HepG2 (cell line): ENCODE data around the gene WNT1. TPM values are rescaled to one million over a fixed set of nuclear protein-coding genes. Genes with fewer than 3 reads are reported as not detected.
A peak's percentile ranks its signal among the peaks of the same experiment; 100 is the strongest.

Experiments used
- CREB1 ChIP-seq, 2 experiments: fragments of 450-650 bp in 1 of 2; IDR thresholded peaks; 2 replicates each; pipeline ENCODE4 v1.6.1; 2016 to 2017; ENCODE audit warnings: control low read depth in 1 of 2, mild to moderate bottlenecking in 1 of 2, missing compliant biosample characterization in 1 of 2, missing genetic modification characterization in 1 of 2
- EZH2 ChIP-seq: conservative IDR thresholded peaks from 2 replicates; pipeline ENCODE4 v1.6.1; 2012; ENCODE audit warnings: mild to moderate bottlenecking, low read depth, low read length, moderate library complexity
- FOXA1 ChIP-seq, 2 experiments: fragments of 450-650 bp in 1 of 2; sonication (generic) in 1 of 2; formaldehyde crosslinking in 1 of 2; IDR thresholded peaks; 2 replicates each; pipeline versions ENCODE4 v1.4.0 to v1.6.1; 2016 to 2020; ENCODE audit warnings: missing genetic modification reagents in 1 of 2
- FOXC1 ChIP-seq: sonication (generic); formaldehyde crosslinking; IDR thresholded peaks from 2 replicates; pipeline ENCODE4 v1.8.0; 2022; ENCODE audit warnings: mild to moderate bottlenecking, missing genetic modification reagents, borderline replicate concordance
- HOXA5 ChIP-seq: sonication (generic); formaldehyde crosslinking; IDR thresholded peaks from 2 replicates; pipeline ENCODE4 v1.4.0; 2020; ENCODE audit warnings: missing genetic modification reagents
- KLF11 ChIP-seq: IDR thresholded peaks from 2 replicates; pipeline ENCODE4 v1.6.1; 2016; ENCODE audit warnings: missing compliant biosample characterization
- LRRFIP1 ChIP-seq: sonication (generic); formaldehyde crosslinking; conservative IDR thresholded peaks from 2 replicates; pipeline ENCODE4 v1.4.0; 2020; ENCODE audit warnings: missing genetic modification reagents
- MAFG ChIP-seq: sonication (generic); formaldehyde crosslinking; IDR thresholded peaks from 2 replicates; pipeline ENCODE4 v1.5.1; 2020; ENCODE audit warnings: mild to moderate bottlenecking, missing genetic modification reagents
- MYC ChIP-seq: sonication (generic); formaldehyde crosslinking; IDR thresholded peaks from 2 replicates; pipeline ENCODE4 v1.9.0; 2021; ENCODE audit warnings: missing genetic modification reagents, borderline replicate concordance
- POGZ ChIP-seq: sonication (generic); formaldehyde crosslinking; IDR thresholded peaks from 2 replicates; pipeline ENCODE4 v1.4.0; 2020; ENCODE audit warnings: mild to moderate bottlenecking, missing genetic modification reagents
- SYNCRIP ChIP-seq: fragments of 200-400 bp; formaldehyde crosslinking; IDR thresholded peaks from 2 replicates; pipeline ENCODE4 v1.6.1; 2018; ENCODE audit warnings: mild to moderate bottlenecking, low read depth, low read length; ENCODE audit not compliant: insufficient read depth
- TAF1 ChIP-seq: sonication (generic); formaldehyde crosslinking; IDR thresholded peaks from 2 replicates; pipeline ENCODE4 v1.4.0; 2020; ENCODE audit warnings: missing genetic modification reagents
- TEAD3 ChIP-seq: optimal IDR thresholded peaks from 2 replicates; pipeline ENCODE3; 2016; ENCODE audit warnings: borderline replicate concordance
- ZBTB38 ChIP-seq: sonication (generic); formaldehyde crosslinking; IDR thresholded peaks from 2 replicates; pipeline ENCODE4 v1.5.1; 2020; ENCODE audit warnings: mild to moderate bottlenecking, missing genetic modification reagents
- ZFY ChIP-seq: sonication (generic); formaldehyde crosslinking; IDR thresholded peaks from 2 replicates; pipeline ENCODE4 v1.4.0; 2020; ENCODE audit warnings: missing genetic modification reagents
- ZMYM4 ChIP-seq: sonication (generic); formaldehyde crosslinking; IDR thresholded peaks from 2 replicates; pipeline ENCODE4 v1.8.1; 2023; ENCODE audit warnings: mild to moderate bottlenecking, missing genetic modification reagents
- ZNF607 ChIP-seq: sonication (generic); formaldehyde crosslinking; IDR thresholded peaks from 2 replicates; pipeline ENCODE4 v1.5.1; 2020; ENCODE audit warnings: missing genetic modification reagents, mild to moderate bottlenecking, borderline replicate concordance
- ZNF678 ChIP-seq: sonication (generic); formaldehyde crosslinking; IDR thresholded peaks from 2 replicates; pipeline ENCODE4 v1.4.0; 2020; ENCODE audit warnings: mild to moderate bottlenecking, missing genetic modification reagents
- ZNF704 ChIP-seq: sonication (generic); formaldehyde crosslinking; IDR thresholded peaks from 2 replicates; pipeline ENCODE4 v1.8.1; 2023; ENCODE audit warnings: mild to moderate bottlenecking, inconsistent platforms, moderate library complexity, missing genetic modification reagents, borderline replicate concordance
- ZNF777 ChIP-seq: sonication (generic); formaldehyde crosslinking; IDR thresholded peaks from 2 replicates; pipeline ENCODE4 v1.4.0; 2020; ENCODE audit warnings: missing genetic modification reagents
- ZNF839 ChIP-seq: sonication (generic); formaldehyde crosslinking; IDR thresholded peaks from 2 replicates; pipeline ENCODE4 v1.4.0; 2020; ENCODE audit warnings: missing genetic modification reagents, mild to moderate bottlenecking, borderline replicate concordance
- polyA plus RNA-seq, 8 experiments: library from polyadenylated mRNA; depleted of rRNA in 3 of 8; stranded (reverse) in 7 of 8; unstranded in 1 of 8; fragments of >200 nt; fragmentation: Illumina TruSeq in 4 of 8; extraction: Trizol in 4 of 8; gene quantifications; 2 replicates each; pipeline versions ENCODE4 v1.2.1 to v1.2.3, GENCODE V29; 2011 to 2016; ENCODE audit warnings: low read depth in 4 of 8, missing spikeins in 1 of 8, mixed read lengths in 1 of 8; ENCODE audit not compliant: insufficient read depth in 1 of 8
- total RNA-seq, 5 experiments: library from RNA; depleted of rRNA; stranded (reverse); fragments of >200 nt; fragmentation: Illumina TruSeq; extraction: Trizol; gene quantifications; 2 replicates each; pipeline ENCODE4 v1.2.3, GENCODE V29; 2016; ENCODE audit warnings: low read depth in 1 of 5
- TF ChIP-seq, protein P1 (sequence below): IDR thresholded peaks from 2 replicates; pipeline ENCODE4 v1.6.1; 2012; ENCODE audit warnings: inconsistent platforms
- TF ChIP-seq, protein P2 (sequence below): sonication (generic); formaldehyde crosslinking; IDR thresholded peaks from 2 replicates; pipeline ENCODE4 v1.4.0; 2020; ENCODE audit warnings: mild to moderate bottlenecking, missing genetic modification reagents
- TF ChIP-seq, protein P3 (sequence below): IDR thresholded peaks from 2 replicates; pipeline ENCODE4 v1.6.1; 2016; ENCODE audit warnings: mild to moderate bottlenecking

The WNT1 gene
- total and polyA plus RNA-seq, 2 of the 13 experiments (the other 11 are each of a cell fraction or from before 2014, with no cell fraction given) = not detected

GRCh38 chr12:49018261-49019119 is 40.4 kb downstream of the WNT1 start, which contains the start of gene PRKAG1 (continued):
- TF ChIP-seq ZNF678 (CRISPR knock-in tag) (no peak), ZFY (peak; percentile 76), KLF11 (CRISPR knock-in tag) (peak; percentile 76; the same call in 1 of the 2 replicates), ZNF607 (CRISPR knock-in tag) (peak; percentile 76; the same call in 1 of the 2 replicates), EZH2 (no peak), POGZ (CRISPR knock-in tag) (no peak; the same call in 1 of the 2 replicates), CREB1 (IDR thresholded peaks at IDR 0.05) (peak; percentile 89), CREB1 (CRISPR knock-in tag; IDR thresholded peaks at IDR 0.05) (peak; percentile 97), MYC (CRISPR knock-in tag) (no peak; the same call in 1 of the 2 replicates), LRRFIP1 (CRISPR knock-in tag) (no peak), FOXC1 (CRISPR knock-in tag) (0 out of 2 replicates have a peak, but pooled peaks have one; percentile 20), ZNF839 (CRISPR knock-in tag) (peak; percentile 76), FOXA1 (IDR thresholded peaks at IDR 0.05) (no peak), FOXA1 (CRISPR knock-in tag; IDR thresholded peaks at IDR 0.05) (no peak), HOXA5 (CRISPR knock-in tag) (peak; percentile 45; the same call in 1 of the 2 replicates), TAF1 (CRISPR knock-in tag) (peak; percentile 79; the same call in 1 of the 2 replicates), ZBTB38 (no peak; the same call in 1 of the 2 replicates), TEAD3 (CRISPR knock-in tag) (no peak), ZMYM4 (CRISPR knock-in tag) (peak; percentile 83), MAFG (CRISPR knock-in tag) (no peak), ZNF777 (CRISPR knock-in tag) (peak; percentile 23; the same call in 1 of the 2 replicates), ZNF704 (CRISPR knock-in tag) (no peak), SYNCRIP (no peak)
- TF ChIP-seq, protein P1, sequence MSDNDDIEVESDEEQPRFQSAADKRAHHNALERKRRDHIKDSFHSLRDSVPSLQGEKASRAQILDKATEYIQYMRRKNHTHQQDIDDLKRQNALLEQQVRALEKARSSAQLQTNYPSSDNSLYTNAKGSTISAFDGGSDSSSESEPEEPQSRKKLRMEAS = peak; percentile 78
- TF ChIP-seq, protein P2, sequence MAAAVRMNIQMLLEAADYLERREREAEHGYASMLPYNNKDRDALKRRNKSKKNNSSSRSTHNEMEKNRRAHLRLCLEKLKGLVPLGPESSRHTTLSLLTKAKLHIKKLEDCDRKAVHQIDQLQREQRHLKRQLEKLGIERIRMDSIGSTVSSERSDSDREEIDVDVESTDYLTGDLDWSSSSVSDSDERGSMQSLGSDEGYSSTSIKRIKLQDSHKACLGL (CRISPR knock-in tag) = peak; percentile 68
- TF ChIP-seq, protein P3, sequence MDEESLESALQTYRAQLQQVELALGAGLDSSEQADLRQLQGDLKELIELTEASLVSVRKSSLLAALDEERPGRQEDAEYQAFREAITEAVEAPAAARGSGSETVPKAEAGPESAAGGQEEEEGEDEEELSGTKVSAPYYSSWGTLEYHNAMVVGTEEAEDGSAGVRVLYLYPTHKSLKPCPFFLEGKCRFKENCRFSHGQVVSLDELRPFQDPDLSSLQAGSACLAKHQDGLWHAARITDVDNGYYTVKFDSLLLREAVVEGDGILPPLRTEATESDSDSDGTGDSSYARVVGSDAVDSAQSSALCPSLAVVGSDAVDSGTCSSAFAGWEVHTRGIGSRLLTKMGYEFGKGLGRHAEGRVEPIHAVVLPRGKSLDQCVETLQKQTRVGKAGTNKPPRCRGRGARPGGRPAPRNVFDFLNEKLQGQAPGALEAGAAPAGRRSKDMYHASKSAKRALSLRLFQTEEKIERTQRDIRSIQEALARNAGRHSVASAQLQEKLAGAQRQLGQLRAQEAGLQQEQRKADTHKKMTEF (CRISPR knock-in tag) = peak; percentile 95
